DMS53 (cell line): ENCODE results near the gene TPM1.

Experiments
- DNase-seq: peaks from one replicate; lab custom pipeline; 2025; lab: John Stamatoyannopoulos, UW

Gene TPM1

DNA sequence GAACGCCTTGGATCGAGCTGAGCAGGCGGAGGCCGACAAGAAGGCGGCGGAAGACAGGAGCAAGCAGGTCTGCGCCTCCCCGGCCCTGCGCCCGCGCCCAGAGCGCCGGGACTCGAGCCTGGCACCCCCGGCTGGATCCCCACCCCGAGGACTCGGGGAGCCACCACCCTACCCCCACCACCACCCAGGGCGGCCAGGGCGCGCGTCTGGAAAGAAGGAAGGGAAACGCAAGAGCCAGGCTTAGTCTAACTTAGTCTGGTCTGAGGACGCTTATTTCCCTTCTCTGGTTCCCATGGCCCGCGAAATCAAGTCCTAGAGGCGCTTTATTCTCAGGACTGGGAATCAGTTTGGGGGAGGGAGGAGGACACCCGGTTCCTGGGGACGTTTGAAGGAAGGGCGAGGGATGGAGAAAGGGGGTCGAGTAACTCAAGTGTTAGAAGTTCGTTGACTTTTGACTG, 359 bp downstream of the TPM1 start:
- peak; percentile 41 for DNase-seq

GRCh38 chr15:63043335-63044076, 959 bp downstream of the TPM1 start:
- DNase-seq: peak; percentile 48

DNA sequence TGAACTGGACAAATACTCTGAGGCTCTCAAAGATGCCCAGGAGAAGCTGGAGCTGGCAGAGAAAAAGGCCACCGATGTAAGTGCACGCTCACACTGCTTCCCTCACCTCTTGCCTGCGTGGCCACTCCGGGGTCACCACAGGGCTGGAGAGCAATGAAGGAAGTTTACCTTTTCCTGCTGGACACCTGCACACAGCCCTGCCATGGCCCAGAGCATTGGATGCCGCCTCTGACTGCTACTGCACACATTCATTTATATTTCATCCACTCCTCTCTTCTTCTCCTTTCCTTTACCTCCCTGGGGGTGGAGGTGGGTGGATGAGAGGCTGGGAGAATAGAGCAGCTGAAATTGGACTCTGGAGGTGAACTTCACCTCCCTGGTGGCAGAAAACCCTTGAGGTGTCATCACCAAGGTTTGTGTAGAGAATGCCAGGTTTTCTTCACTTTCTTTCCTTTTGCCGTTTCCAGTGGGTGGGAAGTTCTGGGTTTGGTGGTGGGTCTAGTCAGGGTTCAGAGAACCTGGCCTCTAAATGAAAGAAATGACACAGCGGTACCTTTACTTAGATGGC, 1.6 kb downstream of the TPM1 start:
- DNase-seq: peak; percentile 22

- no peak for DNase-seq
Observed at GRCh38 chr15:63044645-63045464, 2.3 kb downstream of the TPM1 start.

DNA sequence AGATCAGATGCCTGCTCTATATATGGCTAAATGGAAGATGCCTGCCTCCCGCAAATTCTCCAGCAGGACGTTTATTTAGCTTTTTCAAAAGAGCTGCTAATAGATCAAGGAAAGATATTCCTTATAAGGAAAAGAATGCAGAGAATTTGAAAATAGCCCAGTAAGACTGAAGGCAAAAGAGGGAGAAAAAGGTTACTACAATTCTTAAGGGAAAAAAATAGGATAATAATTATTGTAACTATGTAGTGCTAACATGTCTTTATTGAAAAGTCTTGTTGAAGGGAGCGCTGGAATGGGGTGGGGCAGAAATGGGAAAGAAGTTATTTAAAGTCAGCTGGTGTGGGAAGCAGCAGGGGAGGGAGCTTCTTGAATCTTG, 2.9 kb downstream of the TPM1 start:
- no peak for DNase-seq

GRCh38 chr15:63045879-63046278, 3.3 kb downstream of the TPM1 start:
- no peak for DNase-seq

- no peak for DNase-seq
Observed at GRCh38 chr15:63046917-63047760, 4.6 kb downstream of the TPM1 start.

DNA sequence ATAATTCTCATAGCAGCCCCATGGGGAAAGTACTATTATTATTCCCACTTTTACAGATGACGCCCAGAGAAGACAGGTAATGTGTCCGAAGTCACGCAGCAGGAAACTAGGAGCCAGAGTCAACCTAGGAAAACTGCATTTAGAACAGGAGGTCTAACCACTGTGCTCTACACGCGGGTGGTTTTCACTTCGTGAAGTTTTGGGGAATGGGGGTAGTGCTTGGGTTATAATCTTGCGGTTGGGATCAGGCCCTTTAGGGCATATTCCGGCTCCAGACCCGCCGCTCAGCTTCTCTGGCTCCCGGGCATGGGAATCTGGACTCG, 5.2 kb downstream of the TPM1 start:
- DNase-seq: no peak

GRCh38 chr15:63048115-63048775, 5.7 kb downstream of the TPM1 start:
- peak; percentile 96 for DNase-seq

GRCh38 chr15:63048776-63049665, 6.5 kb downstream of the TPM1 start:
- peak; percentile 78 for DNase-seq

DNA sequence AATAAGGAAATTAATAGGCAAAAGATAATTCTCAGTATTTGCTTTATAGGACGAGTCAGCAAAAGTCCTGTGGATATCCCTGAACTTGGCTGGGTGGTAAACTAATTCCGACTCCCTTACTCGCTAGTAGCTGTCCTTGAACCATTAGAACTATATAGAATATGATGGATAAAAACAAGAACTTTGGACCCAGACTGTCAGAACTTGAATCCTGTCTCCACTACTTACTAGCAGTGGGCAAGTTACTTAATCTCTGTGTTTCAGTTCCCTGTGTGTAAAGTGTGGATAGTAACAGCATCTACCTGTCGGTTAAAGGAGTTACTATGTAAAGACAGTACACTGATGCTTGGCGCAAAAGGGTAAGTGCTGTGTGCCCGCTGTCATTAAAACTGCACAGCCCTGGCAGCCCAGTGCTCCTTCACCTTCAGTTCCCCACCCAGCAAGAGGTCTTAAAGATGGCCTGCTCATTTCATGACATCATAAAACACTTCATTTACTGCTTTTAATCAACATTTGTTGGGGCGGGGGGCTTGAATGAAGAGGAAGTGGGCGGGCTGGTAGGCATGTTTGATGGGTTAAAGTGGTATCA, 7.3 kb downstream of the TPM1 start:
- DNase-seq: no peak

GRCh38 chr15:63050731-63051155, 8.2 kb downstream of the TPM1 start:
- no peak for DNase-seq

DNA sequence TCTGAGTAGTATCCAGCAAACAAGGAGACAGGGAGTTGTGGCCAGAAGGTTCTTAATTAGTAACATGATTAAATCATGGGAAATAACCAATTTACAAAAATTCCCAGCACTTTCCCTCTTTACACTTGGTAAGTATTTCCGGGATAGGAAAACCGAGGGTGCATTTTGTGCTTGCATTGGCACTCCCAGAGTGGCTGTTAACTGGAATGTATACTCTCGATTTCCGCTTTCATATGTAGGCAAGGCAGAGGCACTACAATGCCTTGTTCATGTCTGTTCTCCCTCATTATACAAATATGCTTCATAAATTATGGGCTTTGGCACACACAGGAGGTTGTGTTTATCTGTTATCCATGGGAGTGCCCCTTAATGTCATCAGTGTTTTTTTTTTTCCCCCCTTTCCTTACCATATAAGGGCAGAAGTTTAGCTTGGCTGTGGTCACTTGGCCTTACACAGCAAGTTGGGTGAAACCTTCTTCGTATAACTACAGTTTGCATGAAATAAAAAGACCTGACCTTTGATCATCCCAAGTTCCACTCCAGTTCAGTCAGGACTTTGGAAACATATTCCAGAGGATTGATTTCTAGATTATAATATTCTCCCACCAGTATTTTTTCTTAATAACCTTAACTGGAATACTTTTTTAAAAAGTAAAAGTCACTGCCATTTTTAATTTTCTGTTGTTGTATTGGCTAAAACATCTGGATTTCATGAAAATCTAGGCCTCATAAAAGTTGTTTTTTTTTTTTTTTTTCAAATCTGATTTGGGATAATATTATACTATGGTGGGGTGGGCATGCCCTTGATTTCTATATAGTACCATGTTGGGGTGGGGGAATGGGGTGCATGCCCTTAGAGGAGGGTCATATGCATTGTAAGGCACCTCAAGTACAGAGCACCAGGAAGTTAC, 8.9 kb downstream of the TPM1 start:
- no peak for DNase-seq

DNA sequence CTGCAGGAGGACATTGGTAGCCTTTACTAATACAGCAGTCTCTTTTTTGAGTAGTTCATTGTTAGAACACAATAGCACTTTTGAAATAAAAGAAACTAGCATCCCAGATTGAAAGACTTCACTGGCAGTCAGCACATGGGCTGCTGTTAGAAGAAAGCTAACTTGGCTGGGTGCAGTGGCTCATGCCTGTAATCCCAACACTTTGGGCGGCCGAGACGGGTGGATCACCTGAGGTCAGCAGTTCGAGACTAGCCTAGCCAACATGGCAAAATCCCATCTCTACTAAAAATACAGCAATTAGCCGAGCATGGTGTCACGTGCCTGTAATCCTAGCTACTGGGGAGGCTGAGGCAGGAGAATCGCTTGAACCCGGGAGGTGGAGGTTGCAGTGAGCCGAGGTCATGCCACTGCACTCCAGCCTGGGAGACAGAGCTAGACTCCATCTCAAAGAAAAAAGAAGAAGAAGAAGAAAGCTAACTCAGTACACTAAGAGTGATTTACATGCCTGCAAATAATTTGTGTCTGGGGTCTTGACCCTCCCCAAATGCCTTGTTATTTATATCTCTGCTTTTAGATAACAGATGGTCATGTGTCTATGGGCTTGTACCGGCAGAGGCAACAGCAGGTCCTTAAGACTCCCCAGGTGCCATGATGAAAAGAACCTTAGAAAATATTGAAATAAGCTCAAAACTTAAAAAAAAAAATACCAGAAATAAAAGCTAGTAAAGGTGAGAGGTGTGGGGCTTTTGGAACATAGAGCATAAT, 9.7 kb downstream of the TPM1 start:
- no peak for DNase-seq

- DNase-seq: no peak
Observed at GRCh38 chr15:63052961-63053698, 10.6 kb downstream of the TPM1 start.

DNA sequence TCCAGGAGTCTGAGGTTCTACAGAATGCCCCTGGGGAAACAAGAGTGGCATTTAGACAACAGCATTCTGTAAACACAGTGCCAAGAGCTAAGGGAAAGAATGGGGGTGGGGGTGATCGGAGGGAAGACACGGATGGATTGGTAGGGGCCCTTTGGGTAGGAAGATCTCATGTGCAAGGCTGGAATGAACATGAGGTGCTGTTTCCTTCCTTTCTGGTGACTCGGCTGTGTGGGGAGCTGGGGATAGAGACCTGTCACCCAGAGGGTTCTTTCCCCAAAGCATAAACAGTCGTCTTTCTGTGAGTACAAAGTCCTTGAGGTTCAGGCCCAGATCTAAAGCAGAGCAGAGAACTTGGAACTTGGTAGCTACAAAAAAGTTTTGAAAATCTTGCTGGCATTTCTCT, 11.7 kb downstream of the TPM1 start:
- DNase-seq: no peak

- DNase-seq: no peak
Observed at GRCh38 chr15:63054985-63055384, 12.4 kb downstream of the TPM1 start.

DNA sequence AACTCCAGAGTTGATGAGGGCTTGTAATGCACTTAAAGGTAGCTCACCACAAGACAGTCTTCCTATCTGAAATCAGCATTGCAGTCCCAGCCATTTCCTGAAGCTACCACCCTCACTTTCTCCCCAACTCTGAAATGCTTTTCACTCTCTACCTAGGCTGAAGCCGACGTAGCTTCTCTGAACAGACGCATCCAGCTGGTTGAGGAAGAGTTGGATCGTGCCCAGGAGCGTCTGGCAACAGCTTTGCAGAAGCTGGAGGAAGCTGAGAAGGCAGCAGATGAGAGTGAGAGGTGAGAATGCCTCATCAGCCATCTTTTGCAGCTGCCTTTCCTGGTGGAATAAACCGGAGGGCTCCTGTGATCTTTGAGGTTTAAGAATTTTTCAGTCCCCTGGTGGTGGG, 14.3 kb downstream of the TPM1 start:
- no peak for DNase-seq
